Colon (tissue), 2 donors: Measurements from ENCODE around the gene CCDC148.

ENCODE experiments used
- FAIRE-seq: peaks from 2 replicates; lab custom pipeline; 2012; peaks lifted over from hg19 to GRCh38; lab: Jason Lieb, UNC
- donor health status: control.
- donor health status: control.

The CCDC148 gene

GRCh38 chr2:158207354-158207753, 249.2 kb downstream of the CCDC148 start:
- no peak for FAIRE-seq

- no peak for FAIRE-seq
These were observed 251.3 kb downstream of the CCDC148 start for GRCh38 chr2:158205215-158205614.

- no peak for FAIRE-seq
These were observed 251.8 kb downstream of the CCDC148 start for GRCh38 chr2:158204741-158205165.

GRCh38 chr2:158202161-158202815, 254.3 kb downstream of the CCDC148 start:
- no peak for FAIRE-seq

GRCh38 chr2:158199928-158200650, 256.5 kb downstream of the CCDC148 start:
- FAIRE-seq: no peak

- no peak for FAIRE-seq
These were observed 258.6 kb downstream of the CCDC148 start for GRCh38 chr2:158197940-158198339.

GRCh38 chr2:158194229-158194628, 262.3 kb downstream of the CCDC148 start:
- FAIRE-seq: no peak

- FAIRE-seq: no peak
These were observed 263.8 kb downstream of the CCDC148 start for GRCh38 chr2:158192515-158193443.

GRCh38 chr2:158191076-158191895, 265.3 kb downstream of the CCDC148 start:
- FAIRE-seq: no peak

- FAIRE-seq: no peak
These were observed 267.0 kb downstream of the CCDC148 start for GRCh38 chr2:158189526-158189925.

- FAIRE-seq: no peak
These were observed 268.6 kb downstream of the CCDC148 start for GRCh38 chr2:158187908-158188307.

- FAIRE-seq: no peak
These were observed 271.8 kb downstream of the CCDC148 start for GRCh38 chr2:158184556-158185343.

- no peak for FAIRE-seq
These were observed 272.6 kb downstream of the CCDC148 start for GRCh38 chr2:158184001-158184400.

- no peak for FAIRE-seq
These were observed 273.8 kb downstream of the CCDC148 start for GRCh38 chr2:158182676-158183295.

- FAIRE-seq: no peak
These were observed 275.4 kb downstream of the CCDC148 start for GRCh38 chr2:158181171-158181570.

GRCh38 chr2:158179660-158180059, 276.9 kb downstream of the CCDC148 start:
- no peak for FAIRE-seq

GRCh38 chr2:158178646-158179045, 277.9 kb downstream of the CCDC148 start:
- FAIRE-seq: no peak

GRCh38 chr2:158174956-158175355, 281.6 kb downstream of the CCDC148 start:
- no peak for FAIRE-seq

GRCh38 chr2:158174495-158174894, 282.1 kb downstream of the CCDC148 start:
- no peak for FAIRE-seq

- FAIRE-seq: no peak
These were observed 283.8 kb downstream of the CCDC148 start for GRCh38 chr2:158172719-158173118.
